ENCODE data around the gene C5orf22. TPM values are rescaled to one million over a fixed set of nuclear protein-coding genes. Genes with fewer than 3 reads are reported as not detected.
"Not testable (repeated sequence)": the region's sequence is repeated elsewhere in the genome, so short reads cannot be mapped to it uniquely, and the experiment has no call there.

C5orf22 gene
- total and polyA plus RNA-seq, 9 donors = 5.1 to 20.8 (median 15.2) TPM

DNA sequence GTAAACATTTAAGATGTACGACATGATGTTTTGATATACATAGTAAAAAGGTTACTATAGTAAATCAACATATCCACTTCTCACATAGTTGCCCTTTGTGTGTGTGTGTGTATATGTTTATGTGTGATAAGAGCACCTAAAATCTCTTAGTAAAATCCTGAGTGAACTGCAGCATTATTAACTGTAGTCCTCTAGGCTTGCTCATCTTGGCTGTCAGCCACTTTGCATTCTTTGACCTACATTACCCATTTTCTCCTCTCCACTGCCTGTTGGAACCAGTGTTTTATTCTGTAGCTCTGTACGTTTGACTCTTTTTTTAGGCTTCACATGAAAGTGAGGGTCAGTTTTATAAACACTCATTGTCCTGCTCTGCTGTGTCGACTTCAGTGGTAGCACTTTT, 24.4 kb downstream of the C5orf22 start:
- Histone ChIP-seq H3K4me1 (ENCODE audit: insufficient read depth) (no peaks in the 10 kb centered on the region), H3K4me3 (no peak overlapping the region), H3K9me3 (no peaks in the 10 kb centered on the region), H3K27me3 (no peaks in the 10 kb centered on the region), H3K36me3 (no peaks in the 10 kb centered on the region), H3K27ac (no peak overlapping the region)
- DNase-seq = no peak
- intact Hi-C loops (cut with DNase I) = no loop called here
- 69 to 89% (median 73%) methylated on average over 3 of the region's 3 CpGs for WGBS, 3 donors
- TF ChIP-seq EP300 (IDR thresholded peaks at IDR 0.05) (no peak), POLR2A (IDR thresholded peaks at IDR 0.05) (no peak)
- TF ChIP-seq, protein P1, sequence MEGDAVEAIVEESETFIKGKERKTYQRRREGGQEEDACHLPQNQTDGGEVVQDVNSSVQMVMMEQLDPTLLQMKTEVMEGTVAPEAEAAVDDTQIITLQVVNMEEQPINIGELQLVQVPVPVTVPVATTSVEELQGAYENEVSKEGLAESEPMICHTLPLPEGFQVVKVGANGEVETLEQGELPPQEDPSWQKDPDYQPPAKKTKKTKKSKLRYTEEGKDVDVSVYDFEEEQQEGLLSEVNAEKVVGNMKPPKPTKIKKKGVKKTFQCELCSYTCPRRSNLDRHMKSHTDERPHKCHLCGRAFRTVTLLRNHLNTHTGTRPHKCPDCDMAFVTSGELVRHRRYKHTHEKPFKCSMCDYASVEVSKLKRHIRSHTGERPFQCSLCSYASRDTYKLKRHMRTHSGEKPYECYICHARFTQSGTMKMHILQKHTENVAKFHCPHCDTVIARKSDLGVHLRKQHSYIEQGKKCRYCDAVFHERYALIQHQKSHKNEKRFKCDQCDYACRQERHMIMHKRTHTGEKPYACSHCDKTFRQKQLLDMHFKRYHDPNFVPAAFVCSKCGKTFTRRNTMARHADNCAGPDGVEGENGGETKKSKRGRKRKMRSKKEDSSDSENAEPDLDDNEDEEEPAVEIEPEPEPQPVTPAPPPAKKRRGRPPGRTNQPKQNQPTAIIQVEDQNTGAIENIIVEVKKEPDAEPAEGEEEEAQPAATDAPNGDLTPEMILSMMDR (IDR thresholded peaks at IDR 0.05) = no peak

DNA sequence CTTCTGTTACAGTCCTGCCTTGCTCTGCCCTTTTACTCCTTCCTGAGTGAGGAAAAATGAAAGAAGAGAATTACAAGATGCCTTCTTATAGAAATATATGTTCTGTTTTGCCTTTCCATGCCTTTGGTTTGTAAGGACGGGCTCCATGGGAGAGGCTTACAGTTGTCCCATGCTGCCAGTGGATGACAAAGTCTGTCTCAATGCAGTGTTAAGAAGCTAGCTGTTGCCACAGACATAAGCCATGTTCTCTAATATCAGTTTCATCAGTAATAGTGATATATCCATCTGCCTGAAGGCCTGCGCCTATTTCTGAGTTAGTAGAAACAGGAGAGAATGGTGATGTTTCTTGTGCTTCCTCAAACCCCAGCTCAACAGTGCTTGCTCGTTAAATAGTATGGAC, 27.8 kb downstream of the C5orf22 start:
- no peak overlapping the region for H3K27ac ChIP-seq
- DNase-seq = no peak
- H3K9me3 ChIP-seq = no peaks in the 10 kb centered on the region
- no peaks in the 10 kb centered on the region for H3K27me3 ChIP-seq
- peaks cover 3% of the 10 kb centered on the region for H3K4me1 ChIP-seq (ENCODE audit: insufficient read depth)
- intact Hi-C loops (cut with DNase I) = no loop called here
- H3K4me3 ChIP-seq = no peak overlapping the region
- TF ChIP-seq, protein P1 (IDR thresholded peaks at IDR 0.05) = no peak
- TF ChIP-seq EP300 (IDR thresholded peaks at IDR 0.05) = no peak
- TF ChIP-seq POLR2A (IDR thresholded peaks at IDR 0.05) = no peak
- 70 to 91% (median 80%) methylated on average over 3 of the region's 3 CpGs for WGBS, 3 donors
- H3K36me3 ChIP-seq = no peaks in the 10 kb centered on the region

DNA sequence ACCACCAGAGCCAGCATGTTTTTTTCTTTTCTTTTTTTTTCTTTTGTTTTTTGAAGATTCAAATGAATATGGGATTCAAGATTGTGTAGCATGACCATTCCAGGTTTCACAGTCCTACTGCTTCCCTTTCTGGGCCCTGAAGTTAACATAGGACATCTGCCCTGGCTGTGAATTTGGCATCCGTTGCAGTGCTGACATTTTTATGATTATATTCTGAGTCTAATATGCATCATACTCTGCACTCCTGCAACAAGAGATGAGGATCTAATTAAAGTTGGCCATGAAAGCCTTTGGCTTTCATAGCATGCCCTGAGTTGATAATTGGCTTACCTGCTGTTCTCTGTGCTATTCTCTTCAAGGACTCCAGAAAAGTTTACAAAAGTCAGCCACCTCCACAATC, 29.8 kb downstream of the C5orf22 start:
- no peak for DNase-seq

GRCh38 chr5:31563216-31563615, 31.1 kb downstream of the C5orf22 start:
- 6 to 10% (median 7%) methylated on average over 4 of the region's 4 CpGs for WGBS, 3 donors
- no peak overlapping the region for H3K4me3 ChIP-seq
- intact Hi-C loops (cut with DNase I) = no loop called here
- no peak for DNase-seq
- no peaks in the 10 kb centered on the region for H3K36me3 ChIP-seq
- no peak overlapping the region for H3K27ac ChIP-seq
- TF ChIP-seq POLR2A (IDR thresholded peaks at IDR 0.05) = no peak
- TF ChIP-seq, protein P1 (IDR thresholded peaks at IDR 0.05) = no peak
- no peak for TF ChIP-seq EP300 (IDR thresholded peaks at IDR 0.05)
- H3K4me1 ChIP-seq (ENCODE audit: insufficient read depth) = peaks cover 3% of the 10 kb centered on the region
- no peaks in the 10 kb centered on the region for H3K9me3 ChIP-seq
- H3K27me3 ChIP-seq = no peaks in the 10 kb centered on the region

More for the DNA sequence above, 29.8 kb downstream of the C5orf22 start:
- Histone ChIP-seq H3K27me3 (no peaks in the 10 kb centered on the region), H3K27ac (no peak overlapping the region), H3K9me3 (no peaks in the 10 kb centered on the region), H3K4me1 (ENCODE audit: insufficient read depth) (peaks cover 3% of the 10 kb centered on the region), H3K4me3 (no peak overlapping the region), H3K36me3 (no peaks in the 10 kb centered on the region)
- TF ChIP-seq EP300 (IDR thresholded peaks at IDR 0.05) (no peak), POLR2A (IDR thresholded peaks at IDR 0.05) (no peak)
- TF ChIP-seq, protein P1 (IDR thresholded peaks at IDR 0.05) = no peak
- WGBS, 3 donors = 32 to 40% (median 32%) methylated on average over 1 of the region's 1 CpG
- intact Hi-C loops (cut with DNase I) = no loop called here

- H3K4me1 ChIP-seq (ENCODE audit: insufficient read depth); intact Hi-C loops (cut with DNase I); H3K36me3 ChIP-seq; H3K27me3 ChIP-seq; DNase-seq; H3K9me3 ChIP-seq; H3K27ac ChIP-seq; H3K4me3 ChIP-seq: not testable (repeated sequence)
- 93 to 94% (median 94%) methylated on average over 3 of the region's 3 CpGs for WGBS, 3 donors
These were observed 34.3 kb downstream of the C5orf22 start for GRCh38 chr5:31566362-31566761.

Measured in ovary (tissue), 9 donors.